Parathyroid adenoma (tissue), 2 donors: ENCODE measurements around the gene PLAAT3.
A peak's percentile ranks its signal among the peaks of the same experiment; 100 is the strongest.

Experiments
- H2AFZ ChIP-seq: fragments of 300-600 bp; sonication (generic); one replicate; pipeline ENCODE4 v1.7.0; 2017; ENCODE audit warnings: antibody characterized with exemption, mild to moderate bottlenecking
- H3K27ac ChIP-seq: fragments of 300-600 bp; sonication (generic); one replicate; pipeline ENCODE4 v1.7.0; 2017
- H3K27me3 ChIP-seq: fragments of 300-600 bp; sonication (generic); one replicate; pipeline ENCODE4 v1.7.0; 2017; ENCODE audit warnings: low read length; ENCODE audit not compliant: control insufficient read depth, insufficient read depth
- H3K36me3 ChIP-seq: fragments of 300-600 bp; sonication (generic); one replicate; pipeline ENCODE4 v1.7.0; 2017; ENCODE audit warnings: low read length; ENCODE audit not compliant: control insufficient read depth, insufficient read depth
- H3K4me1 ChIP-seq: fragments of 300-600 bp; sonication (generic); one replicate; pipeline ENCODE4 v1.7.0; 2017; ENCODE audit warnings: control low read depth
- H3K4me2 ChIP-seq: fragments of 300-600 bp; sonication (generic); one replicate; pipeline ENCODE4 v1.7.0; 2017; ENCODE audit warnings: low read length
- H3K4me3 ChIP-seq: fragments of 300-600 bp; sonication (generic); one replicate; pipeline ENCODE4 v1.7.0; 2017; ENCODE audit warnings: low read depth, low read length
- H3K79me2 ChIP-seq: fragments of 300-600 bp; sonication (generic); one replicate; pipeline ENCODE4 v1.7.0; 2017; ENCODE audit warnings: control low read depth
- H3K9ac ChIP-seq: fragments of 300-600 bp; sonication (generic); one replicate; pipeline ENCODE4 v1.7.0; 2017; ENCODE audit warnings: mild to moderate bottlenecking
- H3K9me3 ChIP-seq: fragments of 300-600 bp; sonication (generic); one replicate; pipeline ENCODE4 v1.7.0; 2017; ENCODE audit warnings: low read length; ENCODE audit not compliant: control insufficient read depth
- TF ChIP-seq, protein P1 (sequence below): fragments of 300-600 bp; sonication (generic); IDR thresholded peaks from one replicate; pipeline ENCODE4 v1.7.0; 2017; ENCODE audit warnings: antibody characterized with exemption, mild to moderate bottlenecking
- donor health status: primary hyperparathyroidism.

PLAAT3 gene

DNA sequence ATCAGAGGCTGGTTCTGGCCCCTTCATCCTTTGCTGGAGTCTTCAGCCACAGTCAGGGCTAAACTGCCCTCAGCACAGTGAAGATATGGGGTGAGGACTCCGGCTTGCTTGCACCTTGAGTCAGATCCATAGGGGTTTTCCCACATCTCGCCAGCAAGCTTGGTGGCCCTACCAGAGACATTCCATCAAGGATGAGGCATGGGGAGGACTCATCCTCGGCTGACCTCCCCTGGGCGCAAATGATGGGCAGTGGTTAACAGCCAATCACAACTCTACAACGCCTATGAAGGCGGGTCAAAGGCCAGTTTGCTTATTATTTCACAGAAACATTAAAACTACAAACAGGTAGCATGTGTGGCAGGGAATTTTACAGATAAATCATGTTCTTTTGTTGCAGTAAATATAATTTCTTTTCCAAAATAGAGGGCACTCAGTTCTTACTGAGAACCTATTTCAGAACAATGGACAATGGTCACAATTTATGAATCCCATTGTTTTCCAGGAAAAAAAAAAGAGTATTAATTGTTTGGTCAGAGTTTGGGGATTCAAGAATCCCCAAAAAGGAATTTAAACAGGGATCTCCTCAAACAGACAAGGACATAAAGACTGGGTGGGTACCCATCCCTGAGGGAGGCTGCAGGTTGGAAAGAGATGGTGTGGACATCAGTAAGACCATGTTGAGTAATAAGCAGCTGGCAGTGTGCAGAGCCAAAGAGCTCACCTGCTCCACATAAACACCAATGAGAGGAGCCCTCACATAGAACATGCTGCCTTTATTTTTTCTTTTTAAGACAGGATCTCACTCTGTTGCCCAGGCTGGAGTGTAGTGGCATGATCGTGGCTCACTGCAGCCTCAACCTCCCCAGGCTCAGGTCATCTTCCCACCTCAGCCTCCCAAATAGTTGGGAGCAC is 14.8 kb downstream of the PLAAT3 start:
- Histone ChIP-seq H3K4me1 (no peaks in the 10 kb centered on the region), H3K36me3 (no peaks in the 10 kb centered on the region), H3K4me2 (no peak overlapping the region), H2AFZ (no peak overlapping the region), H3K9me3 (no peaks in the 10 kb centered on the region), H3K27me3 (no peaks in the 10 kb centered on the region), H3K27ac (no peak overlapping the region), H3K9ac (no peak overlapping the region), H3K4me3 (no peak overlapping the region), H3K79me2 (no peaks in the 10 kb centered on the region)
- TF ChIP-seq, protein P1, sequence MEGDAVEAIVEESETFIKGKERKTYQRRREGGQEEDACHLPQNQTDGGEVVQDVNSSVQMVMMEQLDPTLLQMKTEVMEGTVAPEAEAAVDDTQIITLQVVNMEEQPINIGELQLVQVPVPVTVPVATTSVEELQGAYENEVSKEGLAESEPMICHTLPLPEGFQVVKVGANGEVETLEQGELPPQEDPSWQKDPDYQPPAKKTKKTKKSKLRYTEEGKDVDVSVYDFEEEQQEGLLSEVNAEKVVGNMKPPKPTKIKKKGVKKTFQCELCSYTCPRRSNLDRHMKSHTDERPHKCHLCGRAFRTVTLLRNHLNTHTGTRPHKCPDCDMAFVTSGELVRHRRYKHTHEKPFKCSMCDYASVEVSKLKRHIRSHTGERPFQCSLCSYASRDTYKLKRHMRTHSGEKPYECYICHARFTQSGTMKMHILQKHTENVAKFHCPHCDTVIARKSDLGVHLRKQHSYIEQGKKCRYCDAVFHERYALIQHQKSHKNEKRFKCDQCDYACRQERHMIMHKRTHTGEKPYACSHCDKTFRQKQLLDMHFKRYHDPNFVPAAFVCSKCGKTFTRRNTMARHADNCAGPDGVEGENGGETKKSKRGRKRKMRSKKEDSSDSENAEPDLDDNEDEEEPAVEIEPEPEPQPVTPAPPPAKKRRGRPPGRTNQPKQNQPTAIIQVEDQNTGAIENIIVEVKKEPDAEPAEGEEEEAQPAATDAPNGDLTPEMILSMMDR, result no peak

DNA sequence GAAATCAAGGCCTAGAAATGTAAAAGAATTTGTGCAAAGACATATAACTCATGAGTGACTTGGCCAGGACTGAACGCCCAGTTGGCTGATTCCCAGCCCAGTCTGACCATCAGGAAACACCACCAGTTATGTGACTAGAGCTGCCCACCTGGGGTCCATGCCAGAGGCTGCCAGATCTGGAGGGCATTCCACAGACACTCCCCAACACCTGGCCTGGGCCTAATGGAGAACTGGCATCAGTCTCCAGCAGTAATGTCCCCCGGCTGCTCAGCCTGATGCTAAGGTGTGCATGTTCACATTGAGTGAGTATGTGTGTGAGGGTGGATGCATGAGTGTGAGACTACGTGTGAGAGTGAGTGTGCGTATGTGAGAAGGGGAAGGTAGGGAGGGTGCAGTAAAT is 15.7 kb downstream of the PLAAT3 start:
- Histone ChIP-seq H3K9ac (no peak overlapping the region), H2AFZ (no peak overlapping the region), H3K27ac (no peak overlapping the region), H3K79me2 (no peaks in the 10 kb centered on the region), H3K4me3 (no peak overlapping the region), H3K9me3 (no peaks in the 10 kb centered on the region), H3K4me1 (no peaks in the 10 kb centered on the region), H3K36me3 (no peaks in the 10 kb centered on the region), H3K4me2 (no peak overlapping the region), H3K27me3 (no peaks in the 10 kb centered on the region)
- TF ChIP-seq, protein P1, result no peak

GRCh38 chr11:63595296-63595695 is 18.9 kb downstream of the PLAAT3 start:
- no peak overlapping the region for H3K27ac ChIP-seq
- no peaks in the 10 kb centered on the region for H3K79me2 ChIP-seq
- H3K4me1 ChIP-seq, result no peaks in the 10 kb centered on the region
- H3K9ac ChIP-seq, result no peak overlapping the region
- no peaks in the 10 kb centered on the region for H3K9me3 ChIP-seq
- no peak overlapping the region for H2AFZ ChIP-seq
- H3K27me3 ChIP-seq, result no peaks in the 10 kb centered on the region
- H3K4me2 ChIP-seq, result no peak overlapping the region
- TF ChIP-seq, protein P1, result no peak
- no peaks in the 10 kb centered on the region for H3K36me3 ChIP-seq
- H3K4me3 ChIP-seq, result no peak overlapping the region

DNA sequence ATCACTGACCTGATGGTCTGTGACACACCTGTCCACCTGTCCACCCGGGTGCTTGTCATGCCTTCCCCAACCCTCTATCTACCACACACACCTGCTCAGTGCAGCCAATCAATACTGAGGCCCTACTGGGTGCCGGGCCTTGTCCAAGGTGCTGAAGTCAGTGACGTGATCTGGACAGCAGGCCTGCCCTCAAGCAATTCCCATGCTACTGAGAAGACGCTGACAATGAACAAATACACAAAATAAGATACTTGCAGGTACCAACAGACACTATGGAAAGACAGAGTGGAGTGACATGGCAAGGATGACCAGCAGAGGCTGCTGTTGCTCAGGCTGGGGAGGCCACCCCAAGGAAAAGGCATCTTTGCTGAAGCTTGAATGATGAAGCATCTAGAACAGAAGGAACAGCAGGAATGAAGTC is 21.2 kb downstream of the PLAAT3 start:
- no peak overlapping the region for H3K4me3 ChIP-seq
- no peaks in the 10 kb centered on the region for H3K9me3 ChIP-seq
- no peaks in the 10 kb centered on the region for H3K36me3 ChIP-seq
- TF ChIP-seq, protein P1, result peak; percentile 38
- no peak overlapping the region for H3K9ac ChIP-seq
- no peak overlapping the region for H3K4me2 ChIP-seq
- H3K79me2 ChIP-seq, result no peaks in the 10 kb centered on the region
- H3K27ac ChIP-seq, result no peak overlapping the region
- no peaks in the 10 kb centered on the region for H3K27me3 ChIP-seq
- H3K4me1 ChIP-seq, result no peaks in the 10 kb centered on the region
- H2AFZ ChIP-seq, result no peak overlapping the region
